Activated CD4-positive, alpha-beta T cell treated with anti-CD3 and anti-CD28 coated beads, Interleukin-10, Interleukin-2, amounts not matched to agents 100 ng/mL and 50 ng/mL, durations not matched to agents 16 hours and 8 hours (primary cell): ENCODE measurements around the gene SUPT20H.

Experiments
- DNase-seq: peaks from one replicate; pipeline ENCODE4 v3.0.0-alpha.2; 2020

Gene SUPT20H

GRCh38 chr13:36997716-36998427 lies 61.6 kb downstream of the SUPT20H start:
- peak; percentile 8 for DNase-seq

- no peak for DNase-seq
These were observed 67.1 kb downstream of the SUPT20H start for GRCh38 chr13:36992362-36992761.

- no peak for DNase-seq
These were observed 72.8 kb downstream of the SUPT20H start for GRCh38 chr13:36986462-36987240.

- DNase-seq: no peak
These were observed 78.2 kb downstream of the SUPT20H start for GRCh38 chr13:36981156-36981743.

GRCh38 chr13:36979361-36980050 lies 80.0 kb downstream of the SUPT20H start:
- no peak for DNase-seq

GRCh38 chr13:36975172-36975571 lies 84.3 kb downstream of the SUPT20H start:
- DNase-seq: no peak

- no peak for DNase-seq
These were observed 85.7 kb downstream of the SUPT20H start for GRCh38 chr13:36973621-36974295.

- no peak for DNase-seq
These were observed 86.5 kb downstream of the SUPT20H start for GRCh38 chr13:36973009-36973408.

GRCh38 chr13:36966404-36966803 lies 93.1 kb downstream of the SUPT20H start:
- DNase-seq: no peak

- peak; percentile 43 for DNase-seq
These were observed 93.7 kb downstream of the SUPT20H start for GRCh38 chr13:36965767-36966166.

GRCh38 chr13:36959456-36960116 lies 99.9 kb downstream of the SUPT20H start:
- no peak for DNase-seq
